ENCODE data around the gene ITIH1. TPM values are rescaled to one million over a fixed set of nuclear protein-coding genes. Genes with fewer than 3 reads are reported as not detected.

Gene ITIH1
- total and polyA plus RNA-seq, 2 experiments from 2014 or later = not detected

DNA sequence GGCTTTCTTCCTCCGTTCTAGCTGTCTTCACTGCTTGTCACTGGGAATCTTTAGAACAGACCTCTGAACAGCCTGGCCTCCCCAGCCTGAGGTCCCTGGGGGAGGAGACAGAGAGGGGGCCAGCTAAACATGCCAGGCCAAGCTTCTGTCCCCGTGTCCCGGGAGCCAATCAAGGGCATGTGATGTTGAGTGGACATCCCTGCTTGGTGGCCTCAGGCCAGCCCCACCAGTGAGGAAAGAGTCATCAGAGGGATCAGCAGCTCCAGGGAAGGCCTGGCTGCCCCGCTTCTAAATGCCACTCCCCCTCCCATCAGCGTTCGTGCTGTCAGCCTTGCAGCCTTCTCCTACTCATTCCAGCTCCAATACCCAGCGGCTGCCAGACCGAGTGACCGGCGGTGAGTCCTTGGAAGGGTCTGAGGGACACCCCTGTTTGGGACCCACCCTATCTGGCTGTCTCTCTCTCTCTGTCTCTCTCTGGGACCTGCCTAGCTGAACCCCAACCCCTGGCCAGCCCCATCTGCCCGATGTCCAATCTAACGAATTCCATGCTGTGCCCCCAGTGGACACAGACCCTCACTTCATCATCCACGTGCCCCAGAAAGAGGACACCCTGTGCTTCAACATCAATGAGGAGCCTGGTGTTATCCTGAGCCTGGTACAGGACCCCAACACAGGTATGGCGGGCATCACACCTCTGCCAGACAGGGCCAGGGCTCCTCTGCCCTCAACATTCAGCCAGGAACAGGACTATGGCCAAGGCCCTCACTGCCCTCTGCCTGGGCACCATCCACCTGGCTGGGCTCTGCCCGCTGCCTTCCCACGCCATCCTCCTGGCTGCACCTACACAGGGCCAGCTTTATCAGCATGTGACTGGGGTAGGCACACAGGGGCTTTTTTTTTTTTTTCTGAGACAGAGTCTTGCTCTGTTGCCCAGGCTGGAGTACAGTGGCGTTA is 10.6 kb downstream of the ITIH1 start:
- Mint-ChIP-seq H3K36me3 (ENCODE audit: low read depth) (no peaks in the 10 kb centered on the region; the same call in 2 of the 3 replicates), H3K4me1 (no peaks in the 10 kb centered on the region; the same call in 2 of the 3 replicates), H3K9me3 (no peaks in the 10 kb centered on the region), H3K27me3 (ENCODE audit: insufficient read depth, low read depth, poor library complexity) (peaks cover 28% of the 10 kb centered on the region), H3K4me3 (no peak overlapping the region), H3K27ac (no peak overlapping the region)
- no peak overlapping the region for H2AFZ ChIP-seq
- no peaks in the 10 kb centered on the region for H3K79me2 ChIP-seq (replicated peaks; ENCODE audit: insufficient read depth)
- H3K4me3 ChIP-seq = no peak overlapping the region
- no peak overlapping the region for H3K27ac ChIP-seq (ENCODE audit: low read depth)
- DNase-seq (ENCODE audit: low spot score) (no peak), ATAC-seq (no peak)
- H3K27me3 ChIP-seq (ENCODE audit: insufficient read depth) = no peaks in the 10 kb centered on the region
- no peaks in the 10 kb centered on the region for H3K4me1 ChIP-seq (ENCODE audit: insufficient read depth)
- H3K9me2 ChIP-seq (ENCODE audit: insufficient read depth) = peaks cover 6% of the 10 kb centered on the region; the same call in 1 of the 2 replicates
- no peaks in the 10 kb centered on the region for H3K36me3 ChIP-seq (ENCODE audit: insufficient read depth)
- TF ChIP-seq EZH2 (IDR thresholded peaks at IDR 0.05; ENCODE audit: low read depth, unreplicated experiment) (no peak), ZNF114 (CRISPR knock-in tag; IDR thresholded peaks at IDR 0.05) (no peak), NANOG (IDR thresholded peaks at IDR 0.05; ENCODE audit: borderline replicate concordance) (no peak), ZNF331 (CRISPR knock-in tag; IDR thresholded peaks at IDR 0.05; ENCODE audit: low read depth) (no peak), JUNB (IDR thresholded peaks at IDR 0.05; ENCODE audit: unreplicated experiment) (no peak), EZH2phosphoT487 (IDR thresholded peaks at IDR 0.05; ENCODE audit: unreplicated experiment) (no peak), POLR2AphosphoS5 (IDR thresholded peaks at IDR 0.05; ENCODE audit: low read depth) (no peak), CREB1 (CRISPR knock-in tag; IDR thresholded peaks at IDR 0.05; ENCODE audit: low read depth) (no peak), STAT1 (IDR thresholded peaks at IDR 0.05; ENCODE audit: unreplicated experiment) (no peak)
- TF ChIP-seq, protein P1, sequence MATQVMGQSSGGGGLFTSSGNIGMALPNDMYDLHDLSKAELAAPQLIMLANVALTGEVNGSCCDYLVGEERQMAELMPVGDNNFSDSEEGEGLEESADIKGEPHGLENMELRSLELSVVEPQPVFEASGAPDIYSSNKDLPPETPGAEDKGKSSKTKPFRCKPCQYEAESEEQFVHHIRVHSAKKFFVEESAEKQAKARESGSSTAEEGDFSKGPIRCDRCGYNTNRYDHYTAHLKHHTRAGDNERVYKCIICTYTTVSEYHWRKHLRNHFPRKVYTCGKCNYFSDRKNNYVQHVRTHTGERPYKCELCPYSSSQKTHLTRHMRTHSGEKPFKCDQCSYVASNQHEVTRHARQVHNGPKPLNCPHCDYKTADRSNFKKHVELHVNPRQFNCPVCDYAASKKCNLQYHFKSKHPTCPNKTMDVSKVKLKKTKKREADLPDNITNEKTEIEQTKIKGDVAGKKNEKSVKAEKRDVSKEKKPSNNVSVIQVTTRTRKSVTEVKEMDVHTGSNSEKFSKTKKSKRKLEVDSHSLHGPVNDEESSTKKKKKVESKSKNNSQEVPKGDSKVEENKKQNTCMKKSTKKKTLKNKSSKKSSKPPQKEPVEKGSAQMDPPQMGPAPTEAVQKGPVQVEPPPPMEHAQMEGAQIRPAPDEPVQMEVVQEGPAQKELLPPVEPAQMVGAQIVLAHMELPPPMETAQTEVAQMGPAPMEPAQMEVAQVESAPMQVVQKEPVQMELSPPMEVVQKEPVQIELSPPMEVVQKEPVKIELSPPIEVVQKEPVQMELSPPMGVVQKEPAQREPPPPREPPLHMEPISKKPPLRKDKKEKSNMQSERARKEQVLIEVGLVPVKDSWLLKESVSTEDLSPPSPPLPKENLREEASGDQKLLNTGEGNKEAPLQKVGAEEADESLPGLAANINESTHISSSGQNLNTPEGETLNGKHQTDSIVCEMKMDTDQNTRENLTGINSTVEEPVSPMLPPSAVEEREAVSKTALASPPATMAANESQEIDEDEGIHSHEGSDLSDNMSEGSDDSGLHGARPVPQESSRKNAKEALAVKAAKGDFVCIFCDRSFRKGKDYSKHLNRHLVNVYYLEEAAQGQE (IDR thresholded peaks at IDR 0.05; ENCODE audit: unreplicated experiment) = no peak
- TF ChIP-seq, protein P2, sequence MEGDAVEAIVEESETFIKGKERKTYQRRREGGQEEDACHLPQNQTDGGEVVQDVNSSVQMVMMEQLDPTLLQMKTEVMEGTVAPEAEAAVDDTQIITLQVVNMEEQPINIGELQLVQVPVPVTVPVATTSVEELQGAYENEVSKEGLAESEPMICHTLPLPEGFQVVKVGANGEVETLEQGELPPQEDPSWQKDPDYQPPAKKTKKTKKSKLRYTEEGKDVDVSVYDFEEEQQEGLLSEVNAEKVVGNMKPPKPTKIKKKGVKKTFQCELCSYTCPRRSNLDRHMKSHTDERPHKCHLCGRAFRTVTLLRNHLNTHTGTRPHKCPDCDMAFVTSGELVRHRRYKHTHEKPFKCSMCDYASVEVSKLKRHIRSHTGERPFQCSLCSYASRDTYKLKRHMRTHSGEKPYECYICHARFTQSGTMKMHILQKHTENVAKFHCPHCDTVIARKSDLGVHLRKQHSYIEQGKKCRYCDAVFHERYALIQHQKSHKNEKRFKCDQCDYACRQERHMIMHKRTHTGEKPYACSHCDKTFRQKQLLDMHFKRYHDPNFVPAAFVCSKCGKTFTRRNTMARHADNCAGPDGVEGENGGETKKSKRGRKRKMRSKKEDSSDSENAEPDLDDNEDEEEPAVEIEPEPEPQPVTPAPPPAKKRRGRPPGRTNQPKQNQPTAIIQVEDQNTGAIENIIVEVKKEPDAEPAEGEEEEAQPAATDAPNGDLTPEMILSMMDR (conservative IDR thresholded peaks at IDR 0.05; ENCODE audit: low read depth in 2 of 2) = no peak
- TF ChIP-seq, protein P3, sequence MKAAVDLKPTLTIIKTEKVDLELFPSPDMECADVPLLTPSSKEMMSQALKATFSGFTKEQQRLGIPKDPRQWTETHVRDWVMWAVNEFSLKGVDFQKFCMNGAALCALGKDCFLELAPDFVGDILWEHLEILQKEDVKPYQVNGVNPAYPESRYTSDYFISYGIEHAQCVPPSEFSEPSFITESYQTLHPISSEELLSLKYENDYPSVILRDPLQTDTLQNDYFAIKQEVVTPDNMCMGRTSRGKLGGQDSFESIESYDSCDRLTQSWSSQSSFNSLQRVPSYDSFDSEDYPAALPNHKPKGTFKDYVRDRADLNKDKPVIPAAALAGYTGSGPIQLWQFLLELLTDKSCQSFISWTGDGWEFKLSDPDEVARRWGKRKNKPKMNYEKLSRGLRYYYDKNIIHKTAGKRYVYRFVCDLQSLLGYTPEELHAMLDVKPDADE (IDR thresholded peaks at IDR 0.05) = no peak
- TF ChIP-seq, protein P4, sequence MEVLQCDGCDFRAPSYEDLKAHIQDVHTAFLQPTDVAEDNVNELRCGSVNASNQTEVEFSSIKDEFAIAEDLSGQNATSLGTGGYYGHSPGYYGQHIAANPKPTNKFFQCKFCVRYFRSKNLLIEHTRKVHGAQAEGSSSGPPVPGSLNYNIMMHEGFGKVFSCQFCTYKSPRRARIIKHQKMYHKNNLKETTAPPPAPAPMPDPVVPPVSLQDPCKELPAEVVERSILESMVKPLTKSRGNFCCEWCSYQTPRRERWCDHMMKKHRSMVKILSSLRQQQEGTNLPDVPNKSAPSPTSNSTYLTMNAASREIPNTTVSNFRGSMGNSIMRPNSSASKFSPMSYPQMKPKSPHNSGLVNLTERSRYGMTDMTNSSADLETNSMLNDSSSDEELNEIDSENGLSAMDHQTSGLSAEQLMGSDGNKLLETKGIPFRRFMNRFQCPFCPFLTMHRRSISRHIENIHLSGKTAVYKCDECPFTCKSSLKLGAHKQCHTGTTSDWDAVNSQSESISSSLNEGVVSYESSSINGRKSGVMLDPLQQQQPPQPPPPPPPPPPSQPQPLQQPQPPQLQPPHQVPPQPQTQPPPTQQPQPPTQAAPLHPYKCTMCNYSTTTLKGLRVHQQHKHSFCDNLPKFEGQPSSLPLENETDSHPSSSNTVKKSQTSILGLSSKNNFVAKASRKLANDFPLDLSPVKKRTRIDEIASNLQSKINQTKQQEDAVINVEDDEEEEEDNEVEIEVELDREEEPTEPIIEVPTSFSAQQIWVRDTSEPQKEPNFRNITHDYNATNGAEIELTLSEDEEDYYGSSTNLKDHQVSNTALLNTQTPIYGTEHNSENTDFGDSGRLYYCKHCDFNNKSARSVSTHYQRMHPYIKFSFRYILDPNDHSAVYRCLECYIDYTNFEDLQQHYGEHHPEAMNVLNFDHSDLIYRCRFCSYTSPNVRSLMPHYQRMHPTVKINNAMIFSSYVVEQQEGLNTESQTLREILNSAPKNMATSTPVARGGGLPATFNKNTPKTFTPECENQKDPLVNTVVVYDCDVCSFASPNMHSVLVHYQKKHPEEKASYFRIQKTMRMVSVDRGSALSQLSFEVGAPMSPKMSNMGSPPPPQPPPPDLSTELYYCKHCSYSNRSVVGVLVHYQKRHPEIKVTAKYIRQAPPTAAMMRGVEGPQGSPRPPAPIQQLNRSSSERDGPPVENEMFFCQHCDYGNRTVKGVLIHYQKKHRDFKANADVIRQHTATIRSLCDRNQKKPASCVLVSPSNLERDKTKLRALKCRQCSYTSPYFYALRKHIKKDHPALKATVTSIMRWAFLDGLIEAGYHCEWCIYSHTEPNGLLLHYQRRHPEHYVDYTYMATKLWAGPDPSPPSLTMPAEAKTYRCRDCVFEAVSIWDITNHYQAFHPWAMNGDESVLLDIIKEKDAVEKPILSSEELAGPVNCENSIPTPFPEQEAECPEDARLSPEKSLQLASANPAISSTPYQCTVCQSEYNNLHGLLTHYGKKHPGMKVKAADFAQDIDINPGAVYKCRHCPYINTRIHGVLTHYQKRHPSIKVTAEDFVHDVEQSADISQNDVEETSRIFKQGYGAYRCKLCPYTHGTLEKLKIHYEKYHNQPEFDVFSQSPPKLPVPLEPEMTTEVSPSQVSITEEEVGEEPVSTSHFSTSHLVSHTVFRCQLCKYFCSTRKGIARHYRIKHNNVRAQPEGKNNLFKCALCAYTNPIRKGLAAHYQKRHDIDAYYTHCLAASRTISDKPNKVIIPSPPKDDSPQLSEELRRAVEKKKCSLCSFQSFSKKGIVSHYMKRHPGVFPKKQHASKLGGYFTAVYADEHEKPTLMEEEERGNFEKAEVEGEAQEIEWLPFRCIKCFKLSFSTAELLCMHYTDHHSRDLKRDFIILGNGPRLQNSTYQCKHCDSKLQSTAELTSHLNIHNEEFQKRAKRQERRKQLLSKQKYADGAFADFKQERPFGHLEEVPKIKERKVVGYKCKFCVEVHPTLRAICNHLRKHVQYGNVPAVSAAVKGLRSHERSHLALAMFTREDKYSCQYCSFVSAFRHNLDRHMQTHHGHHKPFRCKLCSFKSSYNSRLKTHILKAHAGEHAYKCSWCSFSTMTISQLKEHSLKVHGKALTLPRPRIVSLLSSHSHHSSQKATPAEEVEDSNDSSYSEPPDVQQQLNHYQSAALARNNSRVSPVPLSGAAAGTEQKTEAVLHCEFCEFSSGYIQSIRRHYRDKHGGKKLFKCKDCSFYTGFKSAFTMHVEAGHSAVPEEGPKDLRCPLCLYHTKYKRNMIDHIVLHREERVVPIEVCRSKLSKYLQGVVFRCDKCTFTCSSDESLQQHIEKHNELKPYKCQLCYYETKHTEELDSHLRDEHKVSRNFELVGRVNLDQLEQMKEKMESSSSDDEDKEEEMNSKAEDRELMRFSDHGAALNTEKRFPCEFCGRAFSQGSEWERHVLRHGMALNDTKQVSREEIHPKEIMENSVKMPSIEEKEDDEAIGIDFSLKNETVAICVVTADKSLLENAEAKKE (CRISPR knock-in tag; IDR thresholded peaks at IDR 0.05) = no peak
- no peaks in the 10 kb centered on the region for H3F3A ChIP-seq (replicated peaks; ENCODE audit: low read depth)
- no peak overlapping the region for H3K4me2 ChIP-seq
- no peaks in the 10 kb centered on the region for H4K20me1 ChIP-seq (replicated peaks; ENCODE audit: insufficient read depth)
